Measurements from ENCODE around the gene DEFB114.

GRCh38 chr6:49951926-49952325, 12.0 kb downstream of the DEFB114 start:
- no peak for TF ChIP-seq CTCF (IDR thresholded peaks at IDR 0.05)
- TF ChIP-seq EZH2 (IDR thresholded peaks at IDR 0.05; ENCODE audit: borderline replicate concordance, insufficient read depth, low read depth, low read length, poor library complexity, severe bottlenecking), result no peak
